Subcutaneous preadipocyte (primary cell): ENCODE results near the gene ACTG2. TPM values are rescaled to one million over a fixed set of nuclear protein-coding genes. Genes with fewer than 3 reads are reported as not detected.

Experiments used
- small RNA-seq: library from RNA; depleted of rRNA; stranded (forward); fragments of <200 nt; gene quantifications from one replicate; pipeline ENCODE3, GENCODE V24; 2012
- total RNA-seq: library from RNA; depleted of rRNA; stranded (reverse); fragments of >200 nt; gene quantifications from 2 replicates; pipeline ENCODE4 v1.2.3, GENCODE V29; 2012

The ACTG2 gene
- total RNA-seq = 0.73 TPM in 1 of 2 replicates, not detected in the other

GRCh38 chr2:73892631-73893329 is at the start of gene ACTG2:
TSS of gene ACTG2 (plus strand) at chr2:73893008. CDS start at chr2:73901312, 8,304 bp downstream.

GRCh38 chr2:73926493-73927327 is 33.9 kb downstream of the ACTG2 start, which contains the start of gene DGUOK:
TSS of gene DGUOK (plus strand) at chr2:73926880. CDS start at chr2:73926911, 31 bp downstream.

Small RNA genes lying within 50 kb of the gene (small RNA-seq; reads per million reads assigned to genes)
- gene RNA5SP97 = not detected

Other genes with a start within 250 kb of the ACTG2 start
- gene TPRKB, start 155.7 kb upstream of the ACTG2 start, total RNA-seq = 31.2 and 31.5 TPM in 2 replicates
- gene DUSP11, start 112.9 kb upstream of the ACTG2 start, total RNA-seq = 23.5 and 23.9 TPM in 2 replicates
- gene C2orf78, start 108.8 kb upstream of the ACTG2 start, total RNA-seq = not detected in 2 replicates
- 13.6 and 23.3 TPM in 2 replicates for gene STAMBP, start 64.0 kb upstream of the ACTG2 start, total RNA-seq
- 41.2 and 54.7 TPM in 2 replicates for gene DGUOK, start 33.9 kb downstream of the ACTG2 start, total RNA-seq
- gene TET3, start 91.9 kb downstream of the ACTG2 start, total RNA-seq = 2.6 and 2.9 TPM in 2 replicates